Neural progenitor cell (in vitro differentiated cells): ENCODE data around the gene REXO5. TPM values are rescaled to one million over a fixed set of nuclear protein-coding genes. Genes with fewer than 3 reads are reported as not detected.

Experiments used
- DNase-seq: peaks from one replicate; pipeline ENCODE4 v3.0.0-alpha.2; 2016; ENCODE audit warnings: low spot score
- H2AFZ ChIP-seq: fragments of 200-600 bp; sonication (generic); replicated peaks from 2 replicates; pipeline ENCODE4 v1.6.1; 2016; ENCODE audit warnings: antibody characterized with exemption
- H3F3A ChIP-seq: fragments of 200-600 bp; sonication (generic); 2 replicates; pipeline ENCODE4 v1.6.1; 2016; ENCODE audit warnings: antibody characterized with exemption, low read depth
- H3K27ac ChIP-seq: fragments of 200-600 bp; sonication (generic); 2 replicates; pipeline ENCODE4 v1.5.1; 2016; ENCODE audit warnings: mild to moderate bottlenecking
- H3K27me3 ChIP-seq: fragments of 200-600 bp; sonication (generic); 2 replicates; pipeline ENCODE4 v1.6.1; 2016; ENCODE audit warnings: mild to moderate bottlenecking, moderate library complexity
- H3K36me3 ChIP-seq: fragments of 200-600 bp; sonication (generic); 2 replicates; pipeline ENCODE4 v1.5.1; 2016
- H3K4me1 ChIP-seq: fragments of 200-600 bp; sonication (generic); 2 replicates; pipeline ENCODE4 v1.6.1; 2016; ENCODE audit warnings: mixed run types
- H3K4me2 ChIP-seq: fragments of 200-600 bp; sonication (generic); 2 replicates; pipeline ENCODE4 v1.6.1; 2016
- H3K4me3 ChIP-seq: fragments of 200-600 bp; sonication (generic); 2 replicates; pipeline ENCODE4 v1.5.1; 2016
- H3K79me2 ChIP-seq: fragments of 200-600 bp; sonication (generic); 2 replicates; pipeline ENCODE4 v1.6.1; 2016; ENCODE audit warnings: low read depth
- H3K9ac ChIP-seq: fragments of 200-600 bp; sonication (generic); 2 replicates; pipeline ENCODE4 v1.6.1; 2016
- H3K9me3 ChIP-seq: fragments of 200-600 bp; sonication (generic); 2 replicates; pipeline ENCODE4 v1.5.1; 2016; ENCODE audit warnings: low read depth
- H4K20me1 ChIP-seq: fragments of 200-600 bp; sonication (generic); 2 replicates; pipeline ENCODE4 v1.6.1; 2016; ENCODE audit warnings: low read depth
- H3K27ac Mint-ChIP-seq: 3 replicates; pipeline ENCODE4 v1.8.0; 2021; ENCODE audit warnings: mixed read lengths
- H3K27me3 Mint-ChIP-seq: 2 replicates; pipeline ENCODE4 v1.8.0; 2022; ENCODE audit warnings: low read depth, mild to moderate bottlenecking, inconsistent platforms, moderate library complexity, mixed read lengths; ENCODE audit not compliant: insufficient read depth
- H3K36me3 Mint-ChIP-seq: 3 replicates; pipeline ENCODE4 v1.8.0; 2021; ENCODE audit warnings: mixed read lengths
- H3K4me1 Mint-ChIP-seq: 3 replicates; pipeline ENCODE4 v1.8.0; 2021; ENCODE audit warnings: mixed read lengths
- H3K4me3 Mint-ChIP-seq: 3 replicates; pipeline ENCODE4 v1.8.0; 2021; ENCODE audit warnings: mild to moderate bottlenecking, moderate library complexity, mixed read lengths
- H3K9me3 Mint-ChIP-seq: 3 replicates; pipeline ENCODE4 v1.8.0; 2020; ENCODE audit warnings: mixed read lengths
- CTCF ChIP-seq: fragments of 200-600 bp; sonication (generic); IDR thresholded peaks from 2 replicates; pipeline ENCODE4 v1.5.1; 2017; ENCODE audit warnings: antibody characterized with exemption, mild to moderate bottlenecking
- EZH2 ChIP-seq: fragments of 200-600 bp; sonication (generic); IDR thresholded peaks from 2 replicates; pipeline ENCODE4 v1.6.1; 2017; ENCODE audit warnings: antibody characterized with exemption, mild to moderate bottlenecking, moderate library complexity
- EZH2phosphoT487 ChIP-seq: fragments of 200-600 bp; sonication (generic); IDR thresholded peaks from 2 replicates; pipeline ENCODE4 v1.6.1; 2017; ENCODE audit warnings: antibody characterized with exemption
- total RNA-seq: library from RNA; depleted of rRNA; stranded (reverse); fragments of >200 nt; gene quantifications from 2 replicates; pipeline ENCODE4 v1.2.3, GENCODE V29; 2015; ENCODE audit warnings: low replicate concordance

REXO5 gene
- total RNA-seq, 1 donor from 2014 or later: 13.1 TPM

GRCh38 chr16:20781697-20782096 is 24.6 kb upstream of the REXO5 start:
- no peaks in the 10 kb centered on the region for H3K36me3 Mint-ChIP-seq
- no peak overlapping the region for H2AFZ ChIP-seq
- H3F3A ChIP-seq: no peaks in the 10 kb centered on the region
- no peak for DNase-seq
- H3K27me3 Mint-ChIP-seq: no peaks in the 10 kb centered on the region
- H3K9me3 Mint-ChIP-seq: no peaks in the 10 kb centered on the region
- no peak for TF ChIP-seq CTCF
- no peak for TF ChIP-seq EZH2
- no peak for TF ChIP-seq EZH2phosphoT487
- no peak overlapping the region for H3K9ac ChIP-seq
- no peaks in the 10 kb centered on the region for H3K4me1 Mint-ChIP-seq
- no peaks in the 10 kb centered on the region for H3K79me2 ChIP-seq
- no peak overlapping the region for H3K4me3 ChIP-seq
- H4K20me1 ChIP-seq: no peaks in the 10 kb centered on the region
- no peaks in the 10 kb centered on the region for H3K27me3 ChIP-seq
- H3K27ac ChIP-seq: no peak overlapping the region
- no peaks in the 10 kb centered on the region for H3K4me1 ChIP-seq
- H3K36me3 ChIP-seq: no peaks in the 10 kb centered on the region
- H3K27ac Mint-ChIP-seq: no peak overlapping the region
- H3K4me2 ChIP-seq: no peak overlapping the region
- no peak overlapping the region for H3K4me3 Mint-ChIP-seq
- H3K9me3 ChIP-seq: no peaks in the 10 kb centered on the region

- Mint-ChIP-seq H3K27me3 (no peaks in the 10 kb centered on the region), H3K4me3 (no peak overlapping the region), H3K36me3 (no peaks in the 10 kb centered on the region), H3K9me3 (no peaks in the 10 kb centered on the region), H3K27ac (no peak overlapping the region), H3K4me1 (no peaks in the 10 kb centered on the region)
- no peaks in the 10 kb centered on the region for H4K20me1 ChIP-seq
- DNase-seq: no peak
- H3K4me2 ChIP-seq: no peak overlapping the region
- no peaks in the 10 kb centered on the region for H3K27me3 ChIP-seq
- H3K9ac ChIP-seq: no peak overlapping the region
- H3K27ac ChIP-seq: no peak overlapping the region
- no peaks in the 10 kb centered on the region for H3K4me1 ChIP-seq
- no peak overlapping the region for H3K4me3 ChIP-seq
- no peak for TF ChIP-seq CTCF
- no peaks in the 10 kb centered on the region for H3F3A ChIP-seq
- no peak overlapping the region for H2AFZ ChIP-seq
- no peaks in the 10 kb centered on the region for H3K9me3 ChIP-seq
- no peaks in the 10 kb centered on the region for H3K36me3 ChIP-seq
- no peaks in the 10 kb centered on the region for H3K79me2 ChIP-seq
These were observed 23.9 kb upstream of the REXO5 start for GRCh38 chr16:20782470-20782869.

- Histone ChIP-seq H4K20me1 (no peaks in the 10 kb centered on the region), H3F3A (no peaks in the 10 kb centered on the region)
- H3K27me3 Mint-ChIP-seq: no peaks in the 10 kb centered on the region
These were observed 22.1 kb upstream of the REXO5 start for GRCh38 chr16:20784204-20784603.

More at GRCh38 chr16:20784204-20784603, 22.1 kb upstream of the REXO5 start:
- H3K9me3 Mint-ChIP-seq: no peaks in the 10 kb centered on the region
- Histone ChIP-seq H3K27me3 (no peaks in the 10 kb centered on the region), H3K9me3 (no peaks in the 10 kb centered on the region), H3K4me2 (no peak overlapping the region), H3K27ac (no peak overlapping the region), H2AFZ (no peak overlapping the region), H3K4me1 (no peaks in the 10 kb centered on the region), H3K4me3 (no peak overlapping the region), H3K9ac (no peak overlapping the region), H3K79me2 (no peaks in the 10 kb centered on the region), H3K36me3 (no peaks in the 10 kb centered on the region)
- H3K27ac Mint-ChIP-seq: no peak overlapping the region
- H3K36me3 Mint-ChIP-seq: no peaks in the 10 kb centered on the region
- DNase-seq: no peak
- TF ChIP-seq EZH2phosphoT487: no peak
- no peak for TF ChIP-seq EZH2
- TF ChIP-seq CTCF: no peak
- no peaks in the 10 kb centered on the region for H3K4me1 Mint-ChIP-seq
- no peak overlapping the region for H3K4me3 Mint-ChIP-seq
